Measurements from ENCODE around the gene CHRM3.

Gene CHRM3

GRCh38 chr1:239422818-239423217, 36.5 kb downstream of the CHRM3 start:
- Histone ChIP-seq H3F3A (ENCODE audit: control insufficient read depth, insufficient read depth) (no peaks in the 10 kb centered on the region), H3K27me3 (ENCODE audit: control insufficient read depth, low read length) (no peaks in the 10 kb centered on the region), H3K9me3 (ENCODE audit: control insufficient read depth, insufficient read depth, low read length) (no peaks in the 10 kb centered on the region), H3K27ac (ENCODE audit: low read depth, low read length) (no peak overlapping the region), H3K4me2 (ENCODE audit: low read length) (no peak overlapping the region), H3K9me2 (replicated peaks; ENCODE audit: control insufficient read depth, low read length) (no peaks in the 10 kb centered on the region), H3K4me3 (ENCODE audit: low read length) (no peak overlapping the region), H3K36me3 (ENCODE audit: control insufficient read depth, low read length) (no peaks in the 10 kb centered on the region), H3K4me1 (ENCODE audit: control insufficient read depth, low read length) (no peaks in the 10 kb centered on the region), H4K20me1 (ENCODE audit: control insufficient read depth, insufficient read depth, low read depth, low read length) (no peaks in the 10 kb centered on the region), H3K79me2 (ENCODE audit: control insufficient read depth, low read length) (no peaks in the 10 kb centered on the region)
- TF ChIP-seq CTCF (IDR thresholded peaks at IDR 0.05; ENCODE audit: low read depth, low read length, poor library complexity, severe bottlenecking) (no peak), EZH2phosphoT487 (IDR thresholded peaks at IDR 0.05; ENCODE audit: borderline replicate concordance, low read length) (no peak)

- no peaks in the 10 kb centered on the region for H3K9me3 ChIP-seq (ENCODE audit: control insufficient read depth, insufficient read depth, low read length)
Measured at GRCh38 chr1:239426821-239427475, 40.6 kb downstream of the CHRM3 start.

GRCh38 chr1:239427712-239428111, 41.3 kb downstream of the CHRM3 start:
- no peaks in the 10 kb centered on the region for H3K4me1 ChIP-seq (ENCODE audit: control insufficient read depth, low read length)
- TF ChIP-seq EZH2phosphoT487 (IDR thresholded peaks at IDR 0.05; ENCODE audit: borderline replicate concordance, low read length) (no peak), CTCF (IDR thresholded peaks at IDR 0.05; ENCODE audit: low read depth, low read length, poor library complexity, severe bottlenecking) (no peak)
- no peaks in the 10 kb centered on the region for H3K79me2 ChIP-seq (ENCODE audit: control insufficient read depth, low read length)
- H3K9me3 ChIP-seq (ENCODE audit: control insufficient read depth, insufficient read depth, low read length), result no peaks in the 10 kb centered on the region
- H3K36me3 ChIP-seq (ENCODE audit: control insufficient read depth, low read length), result no peaks in the 10 kb centered on the region
- H3K27me3 ChIP-seq (ENCODE audit: control insufficient read depth, low read length), result no peaks in the 10 kb centered on the region
- H3K4me2 ChIP-seq (ENCODE audit: low read length), result no peak overlapping the region
- no peak overlapping the region for H3K27ac ChIP-seq (ENCODE audit: low read depth, low read length)
- no peaks in the 10 kb centered on the region for H4K20me1 ChIP-seq (ENCODE audit: control insufficient read depth, insufficient read depth, low read depth, low read length)
- no peaks in the 10 kb centered on the region for H3K9me2 ChIP-seq (replicated peaks; ENCODE audit: control insufficient read depth, low read length)
- no peak overlapping the region for H3K4me3 ChIP-seq (ENCODE audit: low read length)
- H3F3A ChIP-seq (ENCODE audit: control insufficient read depth, insufficient read depth), result no peaks in the 10 kb centered on the region

More at GRCh38 chr1:239426821-239427475, 40.6 kb downstream of the CHRM3 start:
- Histone ChIP-seq H3K4me2 (ENCODE audit: low read length) (no peak overlapping the region), H4K20me1 (ENCODE audit: control insufficient read depth, insufficient read depth, low read depth, low read length) (no peaks in the 10 kb centered on the region), H3K79me2 (ENCODE audit: control insufficient read depth, low read length) (no peaks in the 10 kb centered on the region), H3K9me2 (replicated peaks; ENCODE audit: control insufficient read depth, low read length) (no peaks in the 10 kb centered on the region), H3K27ac (ENCODE audit: low read depth, low read length) (no peak overlapping the region), H3K4me3 (ENCODE audit: low read length) (no peak overlapping the region), H3K36me3 (ENCODE audit: control insufficient read depth, low read length) (no peaks in the 10 kb centered on the region), H3K4me1 (ENCODE audit: control insufficient read depth, low read length) (no peaks in the 10 kb centered on the region), H3F3A (ENCODE audit: control insufficient read depth, insufficient read depth) (no peaks in the 10 kb centered on the region), H3K27me3 (ENCODE audit: control insufficient read depth, low read length) (no peaks in the 10 kb centered on the region)
- no peak for TF ChIP-seq CTCF (IDR thresholded peaks at IDR 0.05; ENCODE audit: low read depth, low read length, poor library complexity, severe bottlenecking)

Data from DOHH2 (cell line).